ENCODE results near the gene ACADL. TPM values are rescaled to one million over a fixed set of nuclear protein-coding genes. Genes with fewer than 3 reads are reported as not detected.

The ACADL gene
- total and polyA plus RNA-seq, 2 experiments from 2014 or later: 0.45 to 0.49 TPM

DNA sequence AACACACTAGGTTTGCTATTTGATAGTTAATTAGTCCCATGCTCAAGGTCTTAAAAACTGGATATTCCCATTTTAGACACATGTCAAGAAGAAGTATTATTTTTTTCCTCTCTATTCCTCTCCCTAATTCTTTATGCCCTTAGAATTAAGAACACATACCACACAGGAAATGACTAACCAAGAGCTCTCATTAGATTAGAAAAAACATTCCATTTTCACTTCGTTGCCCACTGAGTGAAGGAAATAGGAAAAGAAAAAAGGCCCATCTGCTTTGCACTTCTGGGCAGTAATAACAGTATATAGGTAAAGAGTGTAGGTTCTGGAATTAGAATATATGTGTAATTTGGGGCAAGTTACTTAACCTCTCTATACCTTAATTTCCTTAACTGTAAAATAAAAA, 26.9 kb downstream of the ACADL start:
- H3K4me3 ChIP-seq: no peak overlapping the region
- no peaks in the 10 kb centered on the region for H3K4me1 ChIP-seq (ENCODE audit: low read depth)
- peaks cover 4% of the 10 kb centered on the region for H3K27me3 ChIP-seq
- H3K36me3 ChIP-seq: no peaks in the 10 kb centered on the region
- H3K9me3 ChIP-seq (ENCODE audit: low read depth): no peaks in the 10 kb centered on the region
- TF ChIP-seq, protein P1, sequence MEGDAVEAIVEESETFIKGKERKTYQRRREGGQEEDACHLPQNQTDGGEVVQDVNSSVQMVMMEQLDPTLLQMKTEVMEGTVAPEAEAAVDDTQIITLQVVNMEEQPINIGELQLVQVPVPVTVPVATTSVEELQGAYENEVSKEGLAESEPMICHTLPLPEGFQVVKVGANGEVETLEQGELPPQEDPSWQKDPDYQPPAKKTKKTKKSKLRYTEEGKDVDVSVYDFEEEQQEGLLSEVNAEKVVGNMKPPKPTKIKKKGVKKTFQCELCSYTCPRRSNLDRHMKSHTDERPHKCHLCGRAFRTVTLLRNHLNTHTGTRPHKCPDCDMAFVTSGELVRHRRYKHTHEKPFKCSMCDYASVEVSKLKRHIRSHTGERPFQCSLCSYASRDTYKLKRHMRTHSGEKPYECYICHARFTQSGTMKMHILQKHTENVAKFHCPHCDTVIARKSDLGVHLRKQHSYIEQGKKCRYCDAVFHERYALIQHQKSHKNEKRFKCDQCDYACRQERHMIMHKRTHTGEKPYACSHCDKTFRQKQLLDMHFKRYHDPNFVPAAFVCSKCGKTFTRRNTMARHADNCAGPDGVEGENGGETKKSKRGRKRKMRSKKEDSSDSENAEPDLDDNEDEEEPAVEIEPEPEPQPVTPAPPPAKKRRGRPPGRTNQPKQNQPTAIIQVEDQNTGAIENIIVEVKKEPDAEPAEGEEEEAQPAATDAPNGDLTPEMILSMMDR (IDR thresholded peaks at IDR 0.05; ENCODE audit: low read depth, low read length): no peak
- H3K27ac ChIP-seq: no peak overlapping the region
- peak in 1 of 2 donors; percentile 37 for DNase-seq (ENCODE audit: low read depth in 1 of 2, low spot score in 1 of 2)

DNA sequence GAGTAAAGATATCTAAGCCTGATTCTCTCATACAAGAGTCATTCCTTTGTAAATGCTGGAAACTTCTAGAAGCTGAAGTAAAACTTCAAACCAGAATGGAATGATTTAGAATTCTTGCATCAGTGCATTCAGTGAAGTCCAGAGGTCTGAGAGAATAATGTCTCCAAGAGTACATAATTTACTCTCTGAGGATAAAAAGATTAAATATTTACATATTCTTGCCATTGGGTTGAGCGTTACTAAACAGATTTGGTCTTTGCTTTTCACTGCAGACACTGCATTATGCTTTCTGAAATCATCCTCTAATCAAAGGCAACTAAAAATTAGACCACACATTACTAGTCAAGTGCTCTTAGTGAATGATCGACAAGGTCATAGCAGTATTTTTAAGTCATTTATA, 27.5 kb downstream of the ACADL start:
- DNase-seq (ENCODE audit: low read depth in 1 of 2, low spot score in 1 of 2): no peak
- H3K27me3 ChIP-seq: peaks cover 4% of the 10 kb centered on the region
- no peaks in the 10 kb centered on the region for H3K36me3 ChIP-seq
- no peak overlapping the region for H3K4me3 ChIP-seq
- no peaks in the 10 kb centered on the region for H3K4me1 ChIP-seq (ENCODE audit: low read depth)
- TF ChIP-seq, protein P1 (IDR thresholded peaks at IDR 0.05; ENCODE audit: low read depth, low read length): no peak
- H3K9me3 ChIP-seq (ENCODE audit: low read depth): no peaks in the 10 kb centered on the region
- H3K27ac ChIP-seq: no peak overlapping the region

DNA sequence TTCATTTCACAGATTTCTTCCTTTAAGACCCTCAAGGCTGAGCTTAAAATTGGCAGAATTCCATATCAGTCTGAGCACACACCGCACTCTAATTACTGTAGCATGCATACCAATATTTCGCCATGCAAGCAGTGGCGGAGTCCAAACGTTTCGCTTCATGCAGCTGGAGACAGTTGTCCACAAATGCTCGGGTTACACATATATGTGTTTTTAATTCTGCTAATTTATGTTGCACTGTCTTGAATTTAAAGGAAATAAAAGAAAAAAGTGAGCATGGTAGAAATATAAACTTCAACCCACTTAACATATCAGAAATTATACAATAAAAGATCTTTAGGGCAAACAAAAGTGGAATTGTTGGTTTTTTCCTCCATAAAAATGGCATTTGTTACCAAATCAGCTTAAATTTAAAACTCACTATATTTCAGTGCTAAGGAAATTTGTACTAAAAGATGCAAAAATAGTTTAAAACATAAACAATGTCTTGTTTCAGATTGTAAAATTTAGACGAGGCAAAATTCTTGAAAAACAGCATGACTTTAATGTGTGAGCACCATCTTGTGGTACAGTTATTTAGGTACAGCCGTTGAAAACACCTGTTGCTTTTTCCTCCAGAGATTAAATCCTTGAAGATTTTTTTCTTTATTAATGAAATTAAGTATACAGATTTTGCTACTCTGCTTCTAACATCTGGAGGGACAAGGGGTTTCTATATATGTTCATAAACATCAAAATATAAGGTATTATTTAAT, 30.0 kb downstream of the ACADL start:
- Histone ChIP-seq H3K4me1 (ENCODE audit: low read depth) (no peaks in the 10 kb centered on the region), H3K4me3 (no peak overlapping the region), H3K9me3 (ENCODE audit: low read depth) (no peaks in the 10 kb centered on the region), H3K27me3 (no peaks in the 10 kb centered on the region), H3K27ac (no peak overlapping the region), H3K36me3 (no peaks in the 10 kb centered on the region)
- TF ChIP-seq, protein P1 (IDR thresholded peaks at IDR 0.05; ENCODE audit: low read depth, low read length): peak; percentile 64
- peak; percentile 55 to 70 for DNase-seq (ENCODE audit: low read depth in 1 of 2, low spot score in 1 of 2)

DNA sequence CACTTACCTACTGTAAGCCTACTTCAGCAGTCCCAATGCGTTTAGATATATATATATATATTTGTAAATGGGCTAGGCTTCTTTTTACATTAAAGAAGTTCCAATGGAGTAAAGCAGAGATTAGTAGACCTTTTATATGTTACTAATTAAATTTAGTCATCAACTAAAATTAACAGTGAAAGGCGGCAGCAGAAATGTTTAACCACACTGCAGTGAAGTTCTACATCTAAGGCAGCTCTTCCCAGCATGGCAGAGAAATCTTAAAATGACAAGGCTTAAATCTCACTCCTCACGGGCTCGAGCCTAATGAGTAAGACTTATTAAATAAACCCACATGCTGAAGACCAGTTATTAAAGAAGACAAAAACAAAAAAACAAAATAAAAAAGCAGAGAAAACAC, 34.9 kb downstream of the ACADL start:
- Histone ChIP-seq H3K27me3 (no peaks in the 10 kb centered on the region), H3K4me3 (no peak overlapping the region), H3K36me3 (no peaks in the 10 kb centered on the region), H3K4me1 (ENCODE audit: low read depth) (no peaks in the 10 kb centered on the region), H3K9me3 (ENCODE audit: low read depth) (no peaks in the 10 kb centered on the region), H3K27ac (no peak overlapping the region)
- TF ChIP-seq, protein P1 (IDR thresholded peaks at IDR 0.05; ENCODE audit: low read depth, low read length): no peak
- DNase-seq (ENCODE audit: low read depth in 1 of 2, low spot score in 1 of 2): no peak

DNA sequence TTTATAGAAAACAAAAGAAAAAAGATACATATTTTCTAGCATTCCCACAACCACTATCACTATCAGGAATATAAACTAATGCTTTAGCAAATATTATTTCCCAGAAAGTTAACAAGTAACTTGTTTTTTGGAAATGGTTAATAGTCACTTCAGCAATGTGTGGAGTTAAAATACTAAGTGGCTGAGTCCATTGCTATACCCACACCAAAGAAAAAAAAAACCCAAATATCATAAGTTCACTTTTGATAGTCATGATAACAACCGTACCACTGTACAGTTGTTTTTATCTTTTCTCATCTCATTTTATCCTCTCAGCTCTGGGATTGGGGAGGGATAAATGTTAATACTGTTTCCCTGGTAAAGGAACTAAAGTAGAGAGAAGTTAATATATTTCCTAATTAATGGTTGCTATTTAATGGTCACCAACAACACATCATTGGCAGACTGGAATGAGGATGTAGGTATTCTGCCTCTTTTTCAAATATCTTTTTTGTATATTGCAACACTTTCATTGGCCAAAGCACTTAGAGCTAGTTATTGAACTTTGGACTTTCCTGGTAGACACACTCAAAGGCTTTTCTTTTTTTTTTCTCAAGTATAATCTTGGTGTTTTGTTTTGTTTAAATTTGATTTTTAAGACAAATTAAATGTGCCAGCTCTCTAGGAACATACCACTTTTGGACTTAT, 35.7 kb downstream of the ACADL start:
- Histone ChIP-seq H3K4me1 (ENCODE audit: low read depth) (no peaks in the 10 kb centered on the region), H3K27ac (no peak overlapping the region), H3K4me3 (no peak overlapping the region), H3K36me3 (no peaks in the 10 kb centered on the region), H3K27me3 (no peaks in the 10 kb centered on the region), H3K9me3 (ENCODE audit: low read depth) (no peaks in the 10 kb centered on the region)
- no peak for DNase-seq (ENCODE audit: low read depth in 1 of 2, low spot score in 1 of 2)
- TF ChIP-seq, protein P1 (IDR thresholded peaks at IDR 0.05; ENCODE audit: low read depth, low read length): no peak

Data from cardiac muscle cell (in vitro differentiated cells and primary cell).